GM04504 (cell line): ENCODE data around the gene NECTIN4.

ENCODE experiments used
- DNase-seq: peaks from one replicate; pipeline ENCODE4 v3.0.0-alpha.2; 2012; ENCODE audit warnings: low read depth

Gene NECTIN4

GRCh38 chr1:161111527-161111926 lies 22.2 kb upstream of the NECTIN4 start:
- DNase-seq, result no peak

GRCh38 chr1:161111117-161111516 lies 21.8 kb upstream of the NECTIN4 start:
- no peak for DNase-seq

GRCh38 chr1:161106431-161106830 lies 17.1 kb upstream of the NECTIN4 start:
- no peak for DNase-seq

GRCh38 chr1:161100556-161100955 lies 11.2 kb upstream of the NECTIN4 start:
- DNase-seq, result no peak

GRCh38 chr1:161099090-161099802 lies 9.9 kb upstream of the NECTIN4 start:
- DNase-seq, result no peak

DNA sequence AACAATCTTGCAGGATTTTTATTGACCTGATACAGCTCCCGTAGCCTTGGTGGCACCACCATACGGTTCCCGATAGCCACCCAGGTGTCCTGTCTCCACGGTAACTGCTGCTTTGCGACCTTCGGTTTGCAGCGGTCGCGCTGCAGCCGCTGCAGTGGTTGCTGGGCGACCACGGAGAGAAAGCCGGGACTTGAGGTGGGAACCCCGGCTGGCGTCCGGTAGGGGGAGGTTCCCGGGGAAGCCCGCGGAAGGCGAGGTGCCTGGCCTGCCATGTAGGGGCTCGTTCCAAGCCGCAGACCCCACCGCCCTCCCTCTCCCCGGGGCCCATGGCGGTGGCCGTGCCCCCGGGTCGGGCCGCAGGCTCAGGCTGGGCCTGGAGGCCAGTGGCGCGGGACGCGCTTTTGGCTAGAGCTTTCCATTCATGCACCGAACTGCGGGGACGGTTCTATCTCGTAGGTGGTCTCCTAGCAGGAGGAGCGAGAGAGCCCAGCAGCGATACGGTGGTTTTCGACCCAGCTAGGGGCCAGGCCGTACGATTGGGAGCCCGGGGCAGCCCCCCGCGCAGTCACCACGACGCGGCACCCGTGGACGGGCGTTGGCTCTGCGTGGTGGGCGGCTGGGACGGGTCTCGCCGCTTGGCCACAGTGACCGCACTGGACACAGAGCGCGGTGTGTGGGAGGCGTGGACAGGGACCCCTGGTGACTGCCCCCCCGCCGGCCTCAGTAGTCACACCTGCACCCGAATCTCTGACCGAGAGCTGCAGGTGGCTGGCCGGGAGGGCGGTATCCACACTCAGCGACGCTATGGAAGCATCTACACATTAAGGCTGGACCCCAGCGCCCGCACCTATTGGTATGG lies 9.1 kb upstream of the NECTIN4 start, which contains the start of gene KLHDC9:
TSS of gene KLHDC9 (plus strand) at position 152 of the 859 bp plus-strand sequence. CDS start at position 327, 175 bp downstream.
- no peak for DNase-seq

- no peak for DNase-seq
Measured at GRCh38 chr1:161096530-161096929, 7.2 kb upstream of the NECTIN4 start.

DNA sequence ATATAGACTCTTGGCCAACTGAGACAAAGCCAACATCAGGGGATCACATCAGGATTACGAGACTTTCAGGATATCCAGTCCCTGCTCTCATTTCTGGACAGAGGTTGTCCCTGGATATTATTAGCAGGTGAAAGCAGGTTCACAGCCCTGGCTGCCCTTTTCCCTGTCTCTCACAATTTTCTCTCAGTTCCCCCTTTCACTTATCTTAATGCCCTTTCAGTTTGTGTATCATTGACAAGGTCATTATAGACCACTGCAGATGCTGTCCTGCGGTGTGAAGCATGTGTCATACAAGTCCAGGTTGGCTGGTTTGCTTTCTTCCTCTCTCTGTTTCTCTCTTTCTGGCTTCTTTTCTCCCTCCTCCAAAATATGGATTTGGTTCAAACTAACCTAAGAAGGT lies 6.7 kb upstream of the NECTIN4 start:
- DNase-seq, result no peak

GRCh38 chr1:161095230-161095629 lies 5.9 kb upstream of the NECTIN4 start:
- no peak for DNase-seq

DNA sequence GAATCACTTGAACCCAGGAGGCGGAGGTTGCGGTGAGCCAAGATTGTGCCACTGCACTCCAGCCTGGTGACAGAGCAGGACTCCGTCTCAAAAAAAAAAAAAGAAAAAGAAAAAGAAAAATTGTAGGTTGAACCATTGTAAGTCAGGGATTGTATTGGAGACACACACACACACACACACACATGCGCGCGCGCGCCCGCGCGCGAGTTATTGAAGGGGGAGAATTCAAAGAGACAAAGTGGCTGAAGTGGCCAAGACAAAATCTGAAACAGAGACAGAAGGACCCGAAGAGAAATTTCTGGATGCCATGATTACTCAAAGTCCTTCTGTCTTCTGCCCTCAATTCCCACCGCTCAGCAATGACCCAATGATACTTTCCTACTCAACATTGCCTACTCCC lies 5.1 kb upstream of the NECTIN4 start:
- DNase-seq, result no peak

- no peak for DNase-seq
Measured at GRCh38 chr1:161092621-161093028, 3.3 kb upstream of the NECTIN4 start.

GRCh38 chr1:161091796-161092507 lies 2.6 kb upstream of the NECTIN4 start:
- DNase-seq, result no peak

- DNase-seq, result no peak
Measured at GRCh38 chr1:161091093-161091492, 1.7 kb upstream of the NECTIN4 start.

GRCh38 chr1:161090617-161091016 lies 1.3 kb upstream of the NECTIN4 start:
- no peak for DNase-seq

- DNase-seq, result no peak
Measured at GRCh38 chr1:161089938-161090337, 580 bp upstream of the NECTIN4 start.

- DNase-seq, result no peak
Measured at GRCh38 chr1:161088587-161089110, 709 bp downstream of the NECTIN4 start.

GRCh38 chr1:161086457-161086856 lies 2.9 kb downstream of the NECTIN4 start:
- no peak for DNase-seq

GRCh38 chr1:161085165-161085564 lies 4.2 kb downstream of the NECTIN4 start:
- DNase-seq, result no peak

GRCh38 chr1:161084597-161084988 lies 4.8 kb downstream of the NECTIN4 start:
- DNase-seq, result no peak

GRCh38 chr1:161083748-161084596 lies 5.4 kb downstream of the NECTIN4 start:
- DNase-seq, result no peak

GRCh38 chr1:161082996-161083747 lies 6.2 kb downstream of the NECTIN4 start:
- DNase-seq, result peak; percentile 83
